ENCODE results near the gene CNPY4. TPM values are rescaled to one million over a fixed set of nuclear protein-coding genes. Genes with fewer than 3 reads are reported as not detected.

The CNPY4 gene
- total and polyA plus RNA-seq, 10 of the 15 experiments (the other 5 are each of a cell fraction or from before 2014, with no cell fraction given) = 2.5 to 9.2 (median 6.8) TPM

- DNase-seq (ENCODE audit: low read depth, low spot score) (no peak), FAIRE-seq (no peak), ATAC-seq (no peak)
- H3K27me3 ChIP-seq (replicated peaks in 1 of 2; ENCODE audit: control insufficient read depth in 2 of 2, insufficient read depth in 2 of 2, low read length in 1 of 2) = no peaks in the 10 kb centered on the region
- peak overlapping the region; percentile 60 for H3K4me3 ChIP-seq
- H2AFZ ChIP-seq (ENCODE audit: control insufficient read depth, low read depth, low read length) = peak overlapping the region; percentile 55
- H3K4me2 ChIP-seq (ENCODE audit: control insufficient read depth, insufficient read depth) = peak overlapping the region; percentile 85
- ChIA-PET CTCF (interaction anchor here (0.6 to 5.7 kb wide), 14 partner anchors 8 to 545 kb away, joined by 3 to 43 read pairs (median 4); no protein-coding TSS in a partner anchor), RAD21 (ENCODE audit: unreplicated experiment) (interaction anchor here (0.6 to 2.4 kb wide), 19 partner anchors 9 to 259 kb away, joined by 3 to 17 read pairs (median 4); partner anchors contain the start of genes GPC2 and PVRIG), POLR2A (interaction anchor here (0.6 to 2.6 kb wide), 21 partner anchors 9 to 682 kb away, joined by 3 to 28 read pairs (median 5); partner anchors contain the start of genes AP4M1, GAL3ST4, GPC2 and MCM7), SMC1A (ENCODE audit: uncharacterized antibody, unreplicated experiment) (interaction anchor here (0.8 to 2.3 kb wide), 18 partner anchors 10 to 259 kb away, joined by 3 to 12 read pairs (median 3); no protein-coding TSS in a partner anchor)
- H4K20me1 ChIP-seq (ENCODE audit: control insufficient read depth, insufficient read depth) = no peaks in the 10 kb centered on the region
- peak overlapping the region; percentile 71 for H3K27ac ChIP-seq (ENCODE audit: control insufficient read depth, insufficient read depth)
- BruUV-seq (replicated peaks) = TSS peak; percentile 84
- peaks cover 5% of the 10 kb centered on the region; the same call in 1 of the 2 replicates for H3K4me1 ChIP-seq (ENCODE audit: control insufficient read depth, insufficient read depth, low read length)
- in situ Hi-C loops (cut with MboI) (no loop called here), intact Hi-C loops (cut with micrococcal nuclease; ENCODE audit: unreplicated experiment) (loop anchor here (1.0 to 5.0 kb wide), 3 partner anchors 47 to 69 kb away; partner anchors contain the start of genes AP4M1, MCM7 and PVRIG)
- 10% methylated on average over 14 of the region's 14 CpGs for WGBS (ENCODE audit: insufficient coverage, insufficient replicate concordance, low lambda C conversion rate, missing lambda C conversion rate)
- no peaks in the 10 kb centered on the region; a peak in 3 of 4 replicates for H3K36me3 ChIP-seq (ENCODE audit: control insufficient read depth in 2 of 2, insufficient read depth in 2 of 2, low read length in 1 of 2)
- no peaks in the 10 kb centered on the region for H3K9me3 ChIP-seq (replicated peaks; ENCODE audit: control insufficient read depth, insufficient read depth, low read length)
- H3K9ac ChIP-seq (ENCODE audit: control insufficient read depth, insufficient read depth, low read length) = peak overlapping the region; percentile 58
- peaks cover 22% of the 10 kb centered on the region for H3K79me2 ChIP-seq (ENCODE audit: control insufficient read depth, insufficient read depth, low read length)
- TF ChIP-seq RFX5 (IDR thresholded peaks at IDR 0.05; ENCODE audit: low read depth, low read length) (no peak), MYB (IDR thresholded peaks at IDR 0.05; ENCODE audit: borderline replicate concordance, low read depth, low read length) (no peak), PAX8 (IDR thresholded peaks at IDR 0.05) (no peak), BRCA1 (IDR thresholded peaks at IDR 0.05; ENCODE audit: low read depth, low read length) (no peak), CHD4 (IDR thresholded peaks at IDR 0.05) (no peak), MLLT1 (IDR thresholded peaks at IDR 0.05) (0 out of 2 replicates have a peak, but pooled peaks have one; percentile 14), POLR2AphosphoS5 (IDR thresholded peaks at IDR 0.05; ENCODE audit: low read length) (no peak), PAX5 (IDR thresholded peaks at IDR 0.05; ENCODE audit: borderline replicate concordance, low read depth, low read length) (0 out of 2 replicates have a peak, but pooled peaks have one; percentile 7), REST (IDR thresholded peaks at IDR 0.05; ENCODE audit: low read depth, low read length) (no peak), MEF2B (IDR thresholded peaks at IDR 0.05; ENCODE audit: partially characterized antibody, poor library complexity, severe bottlenecking) (no peak), ZNF207 (IDR thresholded peaks at IDR 0.05; ENCODE audit: borderline replicate concordance) (0 out of 2 replicates have a peak, but pooled peaks have one; percentile 32)
These were observed 28.8 kb downstream of the CNPY4 start for GRCh38 chr7:100148225-100148558.

Measured in GM12878 (cell line).